ENCODE results near the gene TIGD1. TPM values are rescaled to one million over a fixed set of nuclear protein-coding genes. Genes with fewer than 3 reads are reported as not detected.

The TIGD1 gene
- total RNA-seq, 1 experiment from 2014 or later = 5.1 TPM

GRCh38 chr2:232541961-232542714 is 8.2 kb downstream of the TIGD1 start:
- BruUV-seq (replicated peaks) = no TSS peak
- POLR2A ChIA-PET = interaction anchor here (0.6 kb wide), 1 partner anchor 568 kb away, joined by 12 read pairs; no protein-coding TSS in a partner anchor
- CTCF ChIA-PET = no interaction called here

More at GRCh38 chr2:232541961-232542714, 8.2 kb downstream of the TIGD1 start:
- ATAC-seq (no peak), DNase-seq (ENCODE audit: low read depth, low spot score) (no peak)
- no peaks in the 10 kb centered on the region for H3K9me3 ChIP-seq (ENCODE audit: control insufficient read depth, insufficient read depth, low read depth, low read length)
- no peaks in the 10 kb centered on the region for H3K36me3 ChIP-seq (ENCODE audit: control insufficient read depth, insufficient read depth, low read length)
- H3K27me3 ChIP-seq (ENCODE audit: control insufficient read depth, insufficient read depth, low read length) = no peaks in the 10 kb centered on the region
- no peak overlapping the region for H3K27ac ChIP-seq (ENCODE audit: low read length)
- in situ Hi-C loops (cut with HindIII; ENCODE audit: low pct_unique_long_range_greater_than_20kb, low sequenced_read_pairs) = no loop called here
- no peak overlapping the region for H3K4me3 ChIP-seq (ENCODE audit: low read depth in 2 of 2, low read length in 2 of 2)
- intact Hi-C loops (cut with micrococcal nuclease; ENCODE audit: unreplicated experiment) = no loop called here
- TF ChIP-seq REST (IDR thresholded peaks at IDR 0.05; ENCODE audit: insufficient read depth in 1 of 2, low read depth in 2 of 2, low read length in 1 of 2) (no peak), CTCF (IDR thresholded peaks at IDR 0.05) (no peak), POLR2AphosphoS5 (IDR thresholded peaks at IDR 0.05; ENCODE audit: low read depth, low read length) (no peak), TCF7L2 (IDR thresholded peaks at IDR 0.05; ENCODE audit: low read depth, low read length) (no peak), SIN3A (IDR thresholded peaks at IDR 0.05; ENCODE audit: borderline replicate concordance, insufficient read depth, low read depth, low read length) (no peak)
- H3K4me1 ChIP-seq (ENCODE audit: control insufficient read depth, insufficient read depth, low read length) = no peaks in the 10 kb centered on the region
